K562 (cell line): ENCODE results near the gene NAV2. TPM values are rescaled to one million over a fixed set of nuclear protein-coding genes. Genes with fewer than 3 reads are reported as not detected.

Source experiments
- ATAC-seq: fragments of 200-7000 bp; cut with Tn5 transposase; 3 replicates; pipeline ENCODE4 v1.9.1; 2020; ENCODE audit warnings: moderate library complexity
- BruUV-seq: library from RNA; stranded (reverse); fragments of 400-500 nt; replicated peaks from 2 replicates; lab custom pipeline; 2021; lab: Mats Ljungman, UMichigan
- CTCF ChIA-PET: fragments of 300-600 bp; formaldehyde crosslinking; extraction: SDS; loops from one replicate; lab custom pipeline; 2021; ENCODE audit warnings: low intra/inter-chr PET ratio; lab: Yijun Ruan, JAX
- POLR2A ChIA-PET: fragments of 300-600, 350-650 bp; sonication (Branson Sonifier 250); formaldehyde crosslinking; extraction: SDS; loops from one replicate; lab custom pipeline; 2021; ENCODE audit warnings: antibody characterized with exemption, inconsistent platforms; lab: Yijun Ruan, JAX
- DNase-seq, 4 experiments: peaks; one replicate each; pipeline versions ENCODE4 v3.0.0 to v3.0.0-alpha.2; 2011 to 2018; ENCODE audit warnings: low spot score in 3 of 4, mixed read lengths in 3 of 4; ENCODE audit errors: extremely low read depth in 1 of 4
- FAIRE-seq: peaks from 2 replicates; lab custom pipeline; 2011; peaks lifted over from hg19 to GRCh38; lab: Jason Lieb, UNC
- H2AFZ ChIP-seq: 2 replicates; pipeline ENCODE4 v1.6.0; 2011; ENCODE audit warnings: low read depth, low read length, control low read depth, inconsistent platforms
- H3K27ac ChIP-seq: fragments of 200-600 bp; 3 replicates; pipeline ENCODE4 v1.8.0; 2011; ENCODE audit warnings: low read depth, mild to moderate bottlenecking, control low read depth, inconsistent platforms, low read length, moderate library complexity, mixed read lengths; ENCODE audit errors: extremely low read depth
- H3K27me3 ChIP-seq, 2 experiments: fragments of 300-600 bp in 1 of 2; 2 replicates in 1 of 2; 3 replicates in 1 of 2; pipeline versions ENCODE4 v1.6.0 to v1.8.0; 2011; ENCODE audit warnings: inconsistent platforms in 2 of 2, low read length in 2 of 2, mild to moderate bottlenecking in 1 of 2, mixed read lengths in 1 of 2, moderate library complexity in 1 of 2; ENCODE audit not compliant: control insufficient read depth in 2 of 2, insufficient read depth in 2 of 2
- H3K36me3 ChIP-seq: fragments of 300-600 bp; 3 replicates; pipeline ENCODE4 v1.8.0; 2011; ENCODE audit warnings: mild to moderate bottlenecking, low read length, inconsistent platforms; ENCODE audit not compliant: control insufficient read depth, insufficient read depth
- H3K4me1 ChIP-seq, 2 experiments: fragments of 200-600 bp in 1 of 2; replicated peaks in 1 of 2; 2 replicates in 1 of 2; 3 replicates in 1 of 2; pipeline versions ENCODE4 v1.5.1 to v1.8.0; 2011; ENCODE audit warnings: inconsistent platforms in 2 of 2, low read length in 2 of 2, mild to moderate bottlenecking in 1 of 2, mixed read lengths in 1 of 2, moderate library complexity in 1 of 2; ENCODE audit not compliant: control insufficient read depth in 2 of 2, insufficient read depth in 2 of 2
- H3K4me2 ChIP-seq: 2 replicates; pipeline ENCODE4 v1.6.1; 2011; ENCODE audit warnings: low read length, control low read depth, inconsistent platforms, mixed read lengths; ENCODE audit not compliant: insufficient read depth
- H3K4me3 ChIP-seq: fragments of 200-600 bp; sonication (generic), shearing (Covaris generic); 2 replicates; pipeline ENCODE4 v1.5.1; 2016; ENCODE audit warnings: control low read depth, inconsistent platforms
- H3K79me2 ChIP-seq: fragments of 200-600 bp; 3 replicates; pipeline ENCODE4 v1.8.0; 2011; ENCODE audit warnings: low read length, inconsistent platforms; ENCODE audit not compliant: control insufficient read depth, insufficient read depth
- H3K9ac ChIP-seq, 2 experiments: 2 replicates each; pipeline versions ENCODE4 v1.6.0 to v1.6.1; 2011; ENCODE audit warnings: low read depth in 2 of 2, low read length in 2 of 2, control low read depth in 1 of 2, inconsistent platforms in 1 of 2, mild to moderate bottlenecking in 1 of 2, mixed read lengths in 1 of 2; ENCODE audit not compliant: insufficient read depth in 1 of 2
- H3K9me1 ChIP-seq: one replicate; pipeline ENCODE4 v1.6.0; 2011; ENCODE audit warnings: inconsistent platforms, mild to moderate bottlenecking, low read length, moderate library complexity; ENCODE audit not compliant: control insufficient read depth, insufficient read depth
- H3K9me3 ChIP-seq: replicated peaks from 2 replicates; pipeline ENCODE4 v1.5.1; 2011; ENCODE audit warnings: low read depth, low read length, inconsistent platforms; ENCODE audit not compliant: control insufficient read depth, insufficient read depth
- H4K20me1 ChIP-seq: replicated peaks from 2 replicates; pipeline ENCODE4 v1.6.1; 2011; ENCODE audit warnings: low read length, inconsistent platforms, mixed read lengths; ENCODE audit not compliant: control insufficient read depth, insufficient read depth
- DNMT1 ChIP-seq: fragments of 450-650 bp; IDR thresholded peaks from 2 replicates; pipeline ENCODE4 v1.6.1; 2016; ENCODE audit warnings: antibody characterized with exemption, mild to moderate bottlenecking
- ESRRB ChIP-seq: fragments of 250-450 bp; sonication (Bioruptor Pico); IDR thresholded peaks from 2 replicates; pipeline ENCODE4 v1.5.0; 2020; ENCODE audit warnings: mild to moderate bottlenecking, moderate library complexity, borderline replicate concordance
- FOS ChIP-seq: IDR thresholded peaks from 3 replicates; pipeline ENCODE4 v1.6.1; 2011; ENCODE audit not compliant: insufficient read length; ENCODE audit errors: extremely low read depth
- GTF2E2 ChIP-seq: fragments of 200-800 bp; sonication (Bioruptor generic); IDR thresholded peaks from 2 replicates; pipeline ENCODE4 v1.6.1; 2016; ENCODE audit warnings: missing genetic modification characterization, missing compliant biosample characterization
- MBD2 ChIP-seq: sonication (generic); IDR thresholded peaks from 2 replicates; pipeline ENCODE4 v1.6.1; 2016; ENCODE audit warnings: low read depth, borderline replicate concordance
- STAT5A ChIP-seq: IDR thresholded peaks from 2 replicates; pipeline ENCODE4 v1.6.1; 2012; ENCODE audit warnings: low read length, inconsistent platforms, borderline replicate concordance
- WGBS: fragments of 100-300 bp; shearing (Covaris generic); methylation state at CpG from one replicate; pipeline ENCODE4 v1.1.6; 2016; ENCODE audit warnings: low coverage, mixed read lengths; ENCODE audit not compliant: insufficient coverage; ENCODE audit errors: missing lambda C conversion rate; 5-methylcytosine and 5-hydroxymethylcytosine counted together
- in situ Hi-C: fragments of 300-500 bp; cut with MboI; formaldehyde crosslinking; loops from 4 replicates; pipeline ENCODE4 v1.15.0; 2018; ENCODE audit warnings: inconsistent platforms, mixed read lengths
- intact Hi-C: fragments of 100-400 bp; cut with micrococcal nuclease; formaldehyde crosslinking; loops from 2 replicates; pipeline ENCODE4 v1.14.2; 2022
- polyA plus RNA-seq, 8 experiments: library from polyadenylated mRNA; depleted of rRNA in 4 of 8; stranded (reverse) in 5 of 8; unstranded in 3 of 8; fragments of >200 nt; fragmentation: Nextera tagmentation in 2 of 8; fragmentation: Illumina TruSeq in 1 of 8; extraction: Ambion mirVana in 2 of 8; extraction: Trizol in 1 of 8; gene quantifications; 2 replicates each; pipeline versions ENCODE4 v1.2.1 to v1.2.3, GENCODE V29; 2011 to 2014; ENCODE audit warnings: inconsistent platforms in 1 of 8, missing spikeins in 1 of 8
- total RNA-seq, 7 experiments: library from RNA; depleted of rRNA in 6 of 7; stranded (reverse); fragments of >200 nt in 6 of 7; fragmentation: Illumina TruSeq in 2 of 7; extraction: Trizol in 2 of 7; gene quantifications; 2 replicates each; pipeline versions ENCODE4 v1.2.1 to v1.2.3, GENCODE V29; 2011 to 2021; ENCODE audit warnings: low replicate concordance in 1 of 7
- TF ChIP-seq, protein P1 (sequence below): fragments of 450-650 bp; IDR thresholded peaks from 2 replicates; pipeline ENCODE4 v1.6.1; 2016; ENCODE audit warnings: low read depth

Gene NAV2
- total and polyA plus RNA-seq, 9 of the 15 experiments (the other 6 are each of a cell fraction or from before 2014, with no cell fraction given), result 0.03 to 0.35 (median 0.05) TPM

GRCh38 chr11:20065406-20065805 is 352.8 kb downstream of the NAV2 start:
- CTCF ChIA-PET, result no interaction called here
- no TSS peak for BruUV-seq
- no peak overlapping the region for H3K9ac ChIP-seq
- H4K20me1 ChIP-seq, result no peaks in the 10 kb centered on the region
- no peak overlapping the region for H3K27ac ChIP-seq
- ATAC-seq (no peak), FAIRE-seq (no peak), DNase-seq (no peak)
- no peak overlapping the region for H2AFZ ChIP-seq
- H3K9me1 ChIP-seq, result no peaks in the 10 kb centered on the region
- peaks cover 0 to 12% of the 10 kb centered on the region in 2 experiments; a peak in 3 of 5 replicates for H3K4me1 ChIP-seq
- intact Hi-C loops, result loop anchor here (5.0 kb wide), 1 partner anchor 47 kb away; no protein-coding TSS in a partner anchor
- H3K4me2 ChIP-seq, result no peak overlapping the region
- H3K79me2 ChIP-seq, result no peaks in the 10 kb centered on the region
- H3K4me3 ChIP-seq, result no peak overlapping the region
- 56% methylated on average over 2 of the region's 2 CpGs for WGBS
- H3K36me3 ChIP-seq, result no peaks in the 10 kb centered on the region
- POLR2A ChIA-PET, result interaction anchor here (0.7 kb wide), 1 partner anchor 11 kb away, joined by 3 read pairs; no protein-coding TSS in a partner anchor
- no peaks in the 10 kb centered on the region for H3K9me3 ChIP-seq
- in situ Hi-C loops, result no loop called here
- H3K27me3 ChIP-seq, result no peaks in the 10 kb centered on the region
- TF ChIP-seq MBD2 (no peak), DNMT1 (no peak), STAT5A (no peak), ESRRB (CRISPR knock-in tag) (no peak), GTF2E2 (tag) (no peak), FOS (no peak)
- TF ChIP-seq, protein P1, sequence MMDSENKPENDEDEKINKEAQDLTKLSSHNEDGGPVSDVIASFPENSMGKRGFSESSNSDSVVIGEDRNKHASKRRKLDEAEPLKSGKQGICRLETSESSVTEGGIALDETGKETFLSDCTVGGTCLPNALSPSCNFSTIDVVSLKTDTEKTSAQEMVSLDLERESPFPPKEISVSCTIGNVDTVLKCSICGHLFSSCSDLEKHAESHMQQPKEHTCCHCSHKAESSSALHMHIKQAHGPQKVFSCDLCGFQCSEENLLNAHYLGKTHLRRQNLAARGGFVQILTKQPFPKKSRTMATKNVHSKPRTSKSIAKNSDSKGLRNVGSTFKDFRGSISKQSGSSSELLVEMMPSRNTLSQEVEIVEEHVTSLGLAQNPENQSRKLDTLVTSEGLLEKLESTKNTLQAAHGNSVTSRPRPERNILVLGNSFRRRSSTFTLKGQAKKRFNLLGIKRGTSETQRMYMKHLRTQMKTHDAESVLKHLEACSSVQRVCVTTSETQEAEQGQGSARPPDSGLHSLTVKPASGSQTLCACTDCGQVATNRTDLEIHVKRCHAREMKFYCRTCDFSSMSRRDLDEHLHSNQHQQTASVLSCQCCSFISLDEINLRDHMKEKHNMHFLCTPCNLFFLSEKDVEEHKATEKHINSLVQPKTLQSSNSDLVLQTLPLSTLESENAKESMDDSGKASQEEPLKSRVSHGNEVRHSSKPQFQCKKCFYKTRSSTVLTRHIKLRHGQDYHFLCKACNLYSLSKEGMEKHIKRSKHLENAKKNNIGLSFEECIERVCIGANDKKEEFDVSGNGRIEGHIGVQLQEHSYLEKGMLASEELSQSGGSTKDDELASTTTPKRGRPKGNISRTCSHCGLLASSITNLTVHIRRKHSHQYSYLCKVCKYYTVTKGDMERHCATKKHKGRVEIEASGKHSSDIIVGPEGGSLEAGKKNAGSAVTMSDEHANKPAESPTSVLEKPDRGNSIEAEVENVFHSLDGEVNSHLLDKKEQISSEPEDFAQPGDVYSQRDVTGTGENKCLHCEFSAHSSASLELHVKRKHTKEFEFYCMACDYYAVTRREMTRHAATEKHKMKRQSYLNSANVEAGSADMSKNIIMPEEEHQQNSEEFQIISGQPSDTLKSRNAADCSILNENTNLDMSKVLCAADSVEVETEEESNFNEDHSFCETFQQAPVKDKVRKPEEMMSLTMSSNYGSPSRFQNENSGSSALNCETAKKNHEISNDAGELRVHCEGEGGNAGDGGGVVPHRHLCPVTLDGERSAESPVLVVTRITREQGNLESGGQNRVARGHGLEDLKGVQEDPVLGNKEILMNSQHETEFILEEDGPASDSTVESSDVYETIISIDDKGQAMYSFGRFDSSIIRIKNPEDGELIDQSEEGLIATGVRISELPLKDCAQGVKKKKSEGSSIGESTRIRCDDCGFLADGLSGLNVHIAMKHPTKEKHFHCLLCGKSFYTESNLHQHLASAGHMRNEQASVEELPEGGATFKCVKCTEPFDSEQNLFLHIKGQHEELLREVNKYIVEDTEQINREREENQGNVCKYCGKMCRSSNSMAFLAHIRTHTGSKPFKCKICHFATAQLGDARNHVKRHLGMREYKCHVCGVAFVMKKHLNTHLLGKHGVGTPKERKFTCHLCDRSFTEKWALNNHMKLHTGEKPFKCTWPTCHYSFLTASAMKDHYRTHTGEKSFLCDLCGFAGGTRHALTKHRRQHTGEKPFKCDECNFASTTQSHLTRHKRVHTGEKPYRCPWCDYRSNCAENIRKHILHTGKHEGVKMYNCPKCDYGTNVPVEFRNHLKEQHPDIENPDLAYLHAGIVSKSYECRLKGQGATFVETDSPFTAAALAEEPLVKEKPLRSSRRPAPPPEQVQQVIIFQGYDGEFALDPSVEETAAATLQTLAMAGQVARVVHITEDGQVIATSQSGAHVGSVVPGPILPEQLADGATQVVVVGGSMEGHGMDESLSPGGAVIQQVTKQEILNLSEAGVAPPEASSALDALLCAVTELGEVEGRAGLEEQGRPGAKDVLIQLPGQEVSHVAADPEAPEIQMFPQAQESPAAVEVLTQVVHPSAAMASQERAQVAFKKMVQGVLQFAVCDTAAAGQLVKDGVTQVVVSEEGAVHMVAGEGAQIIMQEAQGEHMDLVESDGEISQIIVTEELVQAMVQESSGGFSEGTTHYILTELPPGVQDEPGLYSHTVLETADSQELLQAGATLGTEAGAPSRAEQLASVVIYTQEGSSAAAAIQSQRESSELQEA, result no peak
